CD4-positive, alpha-beta T cell treated with Interleukin-2 at 100 ng/mL for 4 hours (primary cell): ENCODE measurements around the gene KLC3.
"Not testable (repeated sequence)": the region's sequence is repeated elsewhere in the genome, so short reads cannot be mapped to it uniquely, and the experiment has no call there.

ENCODE experiments used
- DNase-seq: peaks from one replicate; pipeline ENCODE4 v3.0.0-alpha.2; 2020; ENCODE audit warnings: low spot score

KLC3 gene

DNA sequence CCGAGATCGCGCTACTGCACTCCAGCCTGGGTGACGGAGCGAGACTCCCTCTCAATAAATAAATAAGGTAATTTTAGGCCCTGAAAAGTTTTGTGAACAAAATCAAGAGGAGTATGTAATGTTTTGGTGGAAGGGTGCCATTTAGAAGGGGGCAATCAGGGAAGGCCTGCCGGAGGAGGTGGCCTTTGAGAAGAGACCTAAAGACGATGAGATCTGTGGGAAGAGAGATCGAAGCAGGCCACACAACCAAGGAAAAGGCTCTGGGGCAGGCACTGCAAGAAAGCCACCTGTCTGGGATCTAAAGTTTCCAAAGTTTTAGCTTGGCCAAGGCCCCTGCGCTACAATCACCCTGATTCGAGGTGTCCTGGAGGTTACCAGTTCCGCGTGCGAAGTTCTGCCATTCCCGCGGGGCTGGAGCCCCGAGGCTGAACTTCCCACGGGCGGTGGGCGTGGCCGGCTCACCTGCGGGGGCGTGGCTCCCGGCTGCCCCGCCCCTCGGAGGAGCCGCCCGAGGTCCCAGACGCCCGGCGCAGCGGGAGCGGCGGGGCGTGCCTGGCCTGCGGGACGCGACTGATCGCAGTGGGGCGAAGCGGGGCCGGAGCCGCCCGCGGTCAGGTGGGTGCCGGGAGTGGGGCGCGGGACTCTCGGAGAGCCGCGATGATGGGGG is at the start of gene KLC3:
Gene KLC3 (plus strand): TSS at position 519 of the 667 bp plus-strand sequence. CDS start 4,792 bp downstream, outside the sequence.
- DNase-seq, result no peak

GRCh38 chr19:45291834-45292233 is 48.7 kb upstream of the KLC3 start:
- no peak for DNase-seq

DNA sequence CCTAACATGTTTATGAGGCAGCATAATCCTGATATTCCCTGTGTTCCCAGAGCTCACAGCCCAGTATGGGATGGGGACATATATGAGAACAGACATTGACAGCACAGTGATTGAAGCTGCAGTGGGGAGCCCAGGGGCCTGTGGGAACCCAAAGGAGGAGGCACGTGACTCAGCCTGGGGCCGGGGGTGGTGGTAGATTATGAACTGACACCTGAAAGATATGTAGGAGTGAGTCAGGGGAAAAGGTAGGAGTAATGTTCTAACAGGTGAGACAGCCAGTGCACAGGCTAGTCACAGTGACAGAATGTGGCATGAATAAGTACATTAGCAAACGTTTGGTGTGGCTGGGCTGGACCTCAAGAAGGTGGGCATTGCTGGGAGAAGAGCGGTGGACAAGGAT is 46.9 kb upstream of the KLC3 start:
- DNase-seq, result no peak

- no peak for DNase-seq
Measured at GRCh38 chr19:45294291-45295029, 46.1 kb upstream of the KLC3 start.

DNA sequence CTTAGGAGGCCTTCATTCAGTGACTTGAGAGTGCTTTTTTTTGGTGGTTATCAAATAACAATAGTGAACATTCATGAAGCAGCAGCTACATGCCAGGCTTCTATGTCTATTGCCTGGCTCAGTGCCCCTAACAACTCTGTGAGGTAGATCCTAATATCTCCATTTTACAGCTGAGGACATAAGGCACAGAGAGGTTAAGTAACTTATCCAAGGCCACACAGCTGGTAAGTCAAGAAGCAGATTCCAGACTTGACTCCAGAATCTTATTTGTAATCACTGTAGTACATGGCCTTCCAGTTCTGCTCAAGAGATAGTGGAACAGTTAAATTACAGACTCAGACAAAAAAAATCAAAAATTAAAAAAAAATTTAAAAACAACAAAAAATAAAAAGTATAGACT is 44.7 kb upstream of the KLC3 start:
- DNase-seq, result no peak

DNA sequence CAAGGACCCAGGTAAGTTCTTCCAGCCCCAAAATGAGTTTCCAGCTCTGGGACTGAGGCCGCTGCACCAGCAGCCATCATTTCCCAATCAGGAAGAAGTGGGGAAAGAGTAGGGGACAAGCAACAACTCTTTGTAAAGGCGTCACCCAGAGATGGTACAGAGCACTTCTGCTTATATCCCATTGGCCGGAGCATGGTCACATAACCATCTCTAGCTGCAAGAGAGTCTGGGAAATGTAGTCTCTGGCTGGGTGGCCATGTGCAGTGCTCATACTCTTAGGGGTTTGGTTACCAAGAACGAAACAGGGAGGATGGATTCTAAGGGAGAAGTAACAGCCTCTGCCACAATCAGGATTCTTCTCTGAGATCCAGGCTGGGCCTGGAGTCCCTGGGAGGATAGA is 44.2 kb upstream of the KLC3 start:
- no peak for DNase-seq

GRCh38 chr19:45297674-45298073 is 42.9 kb upstream of the KLC3 start:
- no peak for DNase-seq

DNA sequence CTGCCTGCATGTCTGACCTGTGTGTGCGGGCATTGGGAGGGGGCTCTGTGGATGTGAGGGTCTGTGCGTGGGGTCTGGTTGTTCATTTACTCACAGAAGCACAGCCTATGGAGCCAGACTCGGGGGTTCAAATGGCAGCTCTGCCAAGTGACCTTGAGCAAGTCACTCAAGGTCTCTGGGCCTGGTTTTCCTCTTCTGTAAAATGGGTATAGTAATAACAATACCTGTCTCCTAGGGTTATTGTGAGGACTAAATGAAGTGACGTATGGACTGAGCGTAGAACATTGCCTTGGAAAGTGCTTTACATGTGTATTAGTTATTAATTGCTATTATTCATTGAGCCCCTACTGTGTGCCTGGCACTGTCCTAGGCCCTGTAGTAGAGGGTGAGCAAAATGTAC is 42.3 kb upstream of the KLC3 start:
- DNase-seq, result no peak

DNA sequence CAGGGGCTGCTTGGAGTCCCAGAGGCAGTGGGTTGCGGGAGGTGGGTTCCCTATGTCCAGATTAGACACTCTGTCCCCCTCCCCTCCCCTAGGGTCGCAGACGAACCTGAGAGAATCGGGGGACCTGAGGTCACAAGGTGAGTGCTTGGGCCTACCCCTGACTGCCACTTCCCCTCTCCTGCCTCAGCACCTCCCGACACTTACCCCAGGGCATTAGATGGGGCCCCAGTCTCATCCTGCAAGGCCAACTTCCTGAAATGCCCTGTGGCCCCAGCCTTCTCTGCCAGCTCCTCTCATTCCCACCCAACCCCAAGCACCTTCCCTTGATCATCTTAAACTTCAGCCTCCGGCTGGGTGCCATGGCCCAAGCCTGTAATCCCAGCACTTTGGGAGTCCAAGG is 40.8 kb upstream of the KLC3 start:
- DNase-seq, result no peak

DNA sequence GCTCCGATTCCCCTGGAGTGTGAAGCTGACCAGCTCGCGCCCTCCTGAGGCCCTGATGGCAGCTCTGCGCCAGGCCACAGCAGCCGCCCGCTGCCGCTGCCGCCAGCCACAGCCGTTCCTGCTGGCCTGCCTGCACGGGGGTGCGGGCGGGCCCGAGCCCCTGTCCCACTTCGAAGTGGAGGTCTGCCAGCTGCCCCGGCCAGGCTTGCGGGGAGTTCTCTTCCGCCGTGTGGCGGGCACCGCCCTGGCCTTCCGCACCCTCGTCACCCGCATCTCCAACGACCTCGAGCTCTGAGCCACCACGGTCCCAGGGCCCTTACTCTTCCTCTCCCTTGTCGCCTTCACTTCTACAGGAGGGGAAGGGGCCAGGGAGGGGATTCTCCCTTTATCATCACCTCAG is 38.1 kb upstream of the KLC3 start:
- DNase-seq, result no peak

GRCh38 chr19:45303269-45304060 is 37.1 kb upstream of the KLC3 start:
- no peak for DNase-seq

DNA sequence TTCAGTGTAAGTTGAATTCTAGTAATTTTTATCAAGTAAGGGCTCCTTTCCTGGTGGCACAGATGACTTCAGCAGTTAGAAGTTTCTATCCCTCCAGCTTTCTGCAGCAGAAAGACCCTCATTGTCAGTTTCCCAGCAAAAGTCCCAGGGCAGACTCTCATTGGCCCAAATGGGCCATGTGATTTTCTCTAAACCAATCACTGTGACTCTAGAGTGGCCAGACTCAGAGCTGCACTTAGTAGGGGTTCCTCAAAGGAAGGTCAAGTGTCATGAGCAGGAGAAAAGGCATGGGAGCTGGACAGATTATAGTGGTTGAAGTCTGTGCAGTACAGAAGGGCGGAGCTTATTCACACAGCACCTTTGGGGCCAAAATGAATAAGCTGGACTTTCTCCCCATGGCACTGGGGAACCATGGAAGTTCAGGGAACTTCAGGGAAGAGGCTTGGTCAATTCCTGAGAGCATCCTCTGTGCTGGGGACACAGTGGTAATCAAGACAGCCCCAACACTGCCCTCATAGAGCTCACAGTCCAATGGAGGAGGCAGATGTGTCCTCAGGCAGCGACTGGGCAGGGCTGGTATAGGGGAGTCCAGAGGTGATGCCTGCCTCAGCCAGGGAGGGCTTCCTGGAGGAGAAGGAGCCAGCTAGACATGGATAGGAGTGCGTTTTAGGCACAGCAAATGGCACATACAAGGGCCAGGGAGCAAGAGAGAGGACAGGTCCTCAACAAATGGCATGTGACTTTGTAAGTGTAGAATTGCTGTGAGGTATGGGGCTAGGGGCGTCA is 36.2 kb upstream of the KLC3 start:
- no peak for DNase-seq

- DNase-seq, result no peak
Measured at GRCh38 chr19:45305007-45305406, 35.5 kb upstream of the KLC3 start.

DNA sequence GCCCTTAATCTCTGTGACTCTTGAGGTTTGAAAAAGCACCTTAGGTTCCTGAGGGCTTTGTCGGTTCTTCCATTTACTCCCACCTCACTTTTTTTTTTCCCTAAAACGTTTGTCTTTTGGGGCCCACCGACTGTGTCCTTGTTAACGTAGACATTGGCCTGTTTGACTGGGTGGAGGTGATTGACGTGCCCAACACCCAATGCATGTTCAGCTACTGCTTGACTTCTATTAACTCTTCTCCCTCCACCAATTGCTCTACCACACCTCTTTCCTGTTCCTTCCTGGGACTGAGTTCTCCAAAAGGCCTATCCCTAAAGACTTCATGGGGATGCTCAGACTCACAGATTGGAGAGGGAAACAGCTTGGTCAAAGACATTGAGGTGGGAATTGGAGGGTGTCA is 35.1 kb upstream of the KLC3 start:
- no peak for DNase-seq

GRCh38 chr19:45306040-45306439 is 34.5 kb upstream of the KLC3 start:
- no peak for DNase-seq

DNA sequence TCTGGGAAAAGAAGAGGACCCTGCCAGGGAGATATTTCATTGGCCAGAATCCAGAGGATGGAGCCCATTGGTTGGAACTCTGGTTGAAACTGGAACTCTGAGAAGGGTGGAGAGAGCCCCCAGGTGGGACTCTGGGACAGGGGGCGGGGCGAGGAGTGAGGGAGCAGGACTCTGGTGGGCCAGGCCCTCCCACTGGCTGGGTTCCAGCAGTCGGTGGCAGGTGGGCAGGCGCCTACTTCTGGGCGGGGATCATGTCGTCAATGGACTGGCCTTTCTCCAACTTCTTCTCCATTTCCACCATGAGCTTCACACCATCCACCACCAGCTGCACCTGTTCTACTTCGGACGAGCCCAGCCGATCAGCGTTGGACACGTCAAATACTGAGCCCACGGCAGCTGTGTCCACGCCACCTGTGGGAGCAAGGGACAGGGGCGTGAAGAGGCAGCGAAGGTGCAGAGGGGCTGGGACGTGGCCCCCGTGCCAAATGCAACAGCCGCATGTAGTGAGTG is 34.0 kb upstream of the KLC3 start:
- DNase-seq, result no peak

DNA sequence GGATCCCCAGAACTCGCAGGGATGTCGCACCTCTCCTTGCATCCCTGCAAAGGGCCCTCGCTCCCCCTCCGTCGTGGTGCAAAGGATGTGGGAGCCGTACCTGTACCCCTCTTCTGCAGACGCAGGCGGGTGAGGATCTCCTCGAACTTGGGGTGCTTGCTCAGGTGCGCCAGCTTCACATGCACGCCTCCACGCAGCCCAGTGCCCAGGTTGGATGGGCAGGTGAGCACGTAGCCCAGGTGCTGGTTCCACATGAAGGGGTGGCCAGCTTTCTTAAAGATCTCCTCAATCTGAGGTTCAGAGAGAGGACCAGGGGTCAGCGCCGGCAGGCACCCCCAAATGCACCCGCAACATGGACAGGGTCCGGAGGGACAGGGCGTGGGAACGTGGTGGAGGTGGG is 33.2 kb upstream of the KLC3 start:
- DNase-seq, result no peak

GRCh38 chr19:45309322-45309721 is 31.2 kb upstream of the KLC3 start:
- not testable (repeated sequence) for DNase-seq

GRCh38 chr19:45311621-45312020 is 28.9 kb upstream of the KLC3 start:
- DNase-seq, result no peak

- DNase-seq, result not testable (repeated sequence)
Measured at GRCh38 chr19:45312285-45312684, 28.3 kb upstream of the KLC3 start.

DNA sequence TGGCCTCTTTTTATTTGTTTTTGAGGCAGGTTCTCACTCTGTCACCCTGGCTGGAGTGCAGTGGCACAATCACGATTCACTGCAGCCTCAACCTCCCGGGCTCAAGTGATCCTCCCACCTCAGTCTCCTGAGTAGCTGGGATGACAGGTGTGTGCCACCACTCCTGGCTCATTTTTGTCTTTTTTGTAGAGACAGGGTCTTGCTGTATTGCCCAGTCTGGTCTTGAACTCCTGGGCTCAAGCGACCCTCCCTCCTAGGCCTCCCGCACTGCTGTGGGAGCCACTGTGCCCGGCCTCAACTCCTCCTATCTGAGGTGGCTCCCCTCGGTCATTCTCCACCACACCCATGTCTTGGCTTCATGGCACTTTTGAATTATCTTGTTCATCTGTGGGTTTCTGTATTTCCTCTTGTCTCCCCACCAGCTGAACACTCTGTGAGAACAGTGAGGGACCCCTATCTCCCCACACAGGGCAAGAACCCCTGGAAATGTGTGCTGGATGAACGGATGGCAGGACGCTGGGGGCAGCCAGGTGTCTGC is 25.8 kb upstream of the KLC3 start:
- no peak for DNase-seq

GRCh38 chr19:45315304-45315703 is 25.2 kb upstream of the KLC3 start:
- DNase-seq, result no peak
